GM19099 (cell line): ENCODE data around the gene PITPNB.

Experiments
- POLR2A ChIP-seq: IDR thresholded peaks from 3 replicates; pipeline ENCODE4 v1.6.1; 2011; ENCODE audit warnings: low read depth; ENCODE audit not compliant: insufficient read length; ENCODE audit errors: extremely low read depth

PITPNB gene

GRCh38 chr22:27815826-27816530 is 103.1 kb downstream of the PITPNB start:
- no peak for TF ChIP-seq POLR2A

GRCh38 chr22:27814993-27815392 is 104.1 kb downstream of the PITPNB start:
- no peak for TF ChIP-seq POLR2A

DNA sequence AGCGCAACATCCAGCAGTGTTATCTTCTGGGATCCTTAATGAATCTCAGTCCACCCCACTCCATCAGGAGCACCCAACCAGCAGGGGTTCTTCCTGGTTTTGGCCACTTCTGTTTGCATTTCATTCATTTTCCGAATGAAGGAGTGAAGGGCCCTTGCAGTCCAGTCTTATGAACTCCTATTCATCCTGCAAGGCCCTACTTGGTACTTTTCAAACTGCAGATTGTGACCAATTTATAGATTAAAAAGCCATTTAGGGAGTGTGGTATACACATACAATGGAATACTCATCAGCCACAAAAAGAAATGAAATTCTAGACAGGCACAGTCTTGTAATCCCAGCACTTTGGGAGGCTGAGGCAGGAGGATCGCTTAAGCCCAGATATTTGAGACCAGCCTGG is 107.3 kb downstream of the PITPNB start:
- no peak for TF ChIP-seq POLR2A

GRCh38 chr22:27810609-27811151 is 108.4 kb downstream of the PITPNB start:
- no peak for TF ChIP-seq POLR2A

GRCh38 chr22:27809700-27810608 is 109.1 kb downstream of the PITPNB start:
- no peak for TF ChIP-seq POLR2A

DNA sequence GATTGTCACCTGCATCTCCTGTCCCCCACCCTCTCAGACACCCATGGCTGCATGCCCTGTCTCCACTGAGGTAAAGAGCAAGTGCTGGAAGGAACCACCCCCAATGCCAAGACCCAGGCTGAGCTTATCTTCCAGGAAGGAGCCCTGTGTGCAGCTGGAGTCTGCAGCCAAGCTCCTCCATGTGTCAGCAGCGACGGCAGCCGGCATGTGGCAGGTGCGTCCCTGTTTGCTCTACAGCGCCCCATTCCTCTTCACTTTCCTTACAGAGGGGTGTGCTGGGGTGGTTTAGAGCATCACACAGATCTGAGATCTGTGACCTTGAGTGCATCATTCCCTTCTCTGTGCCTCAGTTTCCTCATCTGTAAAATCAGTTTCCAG is 109.8 kb downstream of the PITPNB start:
- no peak for TF ChIP-seq POLR2A

GRCh38 chr22:27808451-27809225 is 110.4 kb downstream of the PITPNB start:
- TF ChIP-seq POLR2A, result no peak

DNA sequence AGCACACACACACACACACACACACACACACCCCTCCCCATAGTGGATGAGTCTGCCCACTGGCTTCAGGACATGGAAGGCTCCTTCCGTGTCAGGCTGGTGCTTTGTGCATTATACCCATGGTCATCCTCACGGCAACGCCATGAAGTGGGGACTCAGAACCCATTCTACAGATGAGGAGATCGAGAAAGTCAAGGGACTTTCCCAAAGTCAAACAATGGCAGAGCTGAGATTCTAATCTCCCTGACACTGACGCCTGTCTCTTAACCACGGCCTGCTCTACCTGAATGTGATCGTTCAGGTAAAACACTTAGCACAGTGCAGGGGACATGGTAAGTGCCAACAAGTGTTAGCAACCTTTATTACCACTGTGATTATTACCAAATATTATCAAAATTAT is 113.2 kb downstream of the PITPNB start:
- no peak for TF ChIP-seq POLR2A

DNA sequence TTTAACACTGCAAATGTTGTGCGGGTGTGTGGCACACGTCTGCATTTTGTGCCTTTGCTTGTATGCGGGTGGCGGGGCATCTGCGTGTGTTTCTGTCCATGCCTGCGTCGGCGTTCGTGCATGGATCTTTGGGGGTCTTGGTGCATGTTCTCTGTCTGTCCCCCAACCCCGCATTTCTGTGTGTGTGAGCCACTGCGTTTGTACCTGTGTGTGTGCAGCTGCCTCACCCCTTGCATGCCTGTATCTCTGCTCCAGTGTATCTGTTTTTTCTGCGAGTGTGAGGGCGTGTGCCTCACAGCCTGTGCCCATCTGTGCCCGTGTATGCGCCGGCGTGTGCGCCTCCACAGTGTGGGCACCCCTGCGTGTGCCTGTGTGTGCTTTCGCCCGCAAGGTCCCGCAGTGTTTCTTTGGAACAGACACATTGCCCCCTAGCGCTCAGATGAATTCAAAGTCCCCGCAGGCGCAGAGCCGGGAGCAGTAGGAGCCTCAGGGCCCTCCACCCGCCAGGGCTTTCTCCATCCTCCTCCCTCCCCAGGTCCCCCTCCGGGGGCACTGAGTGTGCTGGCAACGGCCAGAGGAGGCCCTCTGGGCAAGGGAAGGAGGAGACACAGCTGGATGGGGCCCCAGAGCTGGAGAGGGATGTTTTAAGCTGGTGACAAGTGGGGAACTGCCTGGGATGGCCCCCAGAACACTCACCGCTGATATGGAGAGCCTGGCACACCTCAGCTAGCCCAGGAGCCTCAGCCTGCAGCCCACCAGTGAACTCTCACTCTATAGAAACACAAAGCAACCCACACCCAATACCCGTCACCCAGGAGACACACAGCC is 114.4 kb downstream of the PITPNB start:
- no peak for TF ChIP-seq POLR2A

DNA sequence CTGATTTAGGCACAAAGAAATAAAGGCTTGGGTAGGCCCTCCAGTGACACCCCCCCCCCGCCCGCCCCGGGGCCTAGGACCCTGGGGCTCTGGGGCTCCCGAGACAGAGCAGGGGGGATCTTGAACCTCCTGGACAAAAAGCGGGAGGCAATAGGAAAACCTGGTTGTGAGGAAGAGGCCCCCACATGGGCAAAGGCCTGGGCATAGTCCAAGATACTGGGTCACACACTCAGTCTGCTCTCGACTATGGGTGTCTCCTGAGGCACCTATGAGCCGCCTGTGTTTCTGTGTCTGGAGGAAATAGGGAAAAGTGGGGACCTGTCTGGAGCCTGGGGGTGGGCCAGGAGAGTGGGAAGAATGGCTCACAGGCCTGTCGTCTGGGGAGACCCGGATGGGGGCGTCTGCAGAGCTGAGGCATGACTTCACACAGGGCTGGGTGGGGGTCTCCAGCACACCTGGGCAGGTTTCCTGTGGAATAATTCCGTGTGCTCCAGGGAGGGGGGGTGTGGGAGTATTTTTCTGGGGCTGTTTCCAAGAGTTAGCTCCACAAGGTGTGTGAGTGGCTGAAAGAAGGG is 115.1 kb downstream of the PITPNB start:
- TF ChIP-seq POLR2A, result no peak

DNA sequence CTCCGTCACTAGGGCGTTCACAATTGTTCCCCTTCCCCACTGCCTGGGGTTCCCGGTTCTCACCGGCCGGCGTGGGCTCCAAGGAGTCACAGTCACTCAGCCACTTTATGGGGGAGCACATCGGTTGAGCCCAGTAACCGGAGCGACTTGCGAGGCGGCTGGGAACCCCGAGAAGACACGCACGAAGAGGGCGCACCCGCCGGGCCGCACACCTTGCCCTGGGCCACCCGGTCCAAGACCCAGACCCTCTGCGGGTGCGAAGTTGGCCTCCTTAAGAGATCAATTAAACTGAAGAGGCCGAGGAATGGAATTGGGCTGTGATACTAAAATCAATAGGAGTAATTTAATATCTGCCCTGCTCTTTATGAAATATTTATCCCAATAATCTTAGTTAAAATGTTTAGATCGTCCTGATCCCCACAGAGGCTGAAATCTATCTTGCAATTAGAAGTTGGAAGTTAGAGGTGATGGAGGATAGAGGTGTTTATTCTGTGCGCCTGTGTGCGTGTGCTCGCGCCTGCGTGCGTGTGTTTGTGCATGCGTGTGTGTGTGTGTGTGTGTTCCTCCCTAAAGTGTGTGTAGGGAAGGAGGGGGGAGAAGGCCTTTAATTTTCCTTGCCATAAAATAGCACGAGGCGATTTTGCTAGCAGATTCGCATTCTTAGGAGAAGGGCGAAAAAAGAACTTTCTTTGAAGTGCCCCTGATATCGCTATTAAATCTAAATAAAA is 116.5 kb downstream of the PITPNB start:
- TF ChIP-seq POLR2A, result no peak
